Lower leg skin (tissue), 3 donors: ENCODE results near the gene KCTD21.

Experiments
- CTCF ChIP-seq, 3 donors: fragments of 450-650 bp; IDR thresholded peaks; one replicate each; pipeline ENCODE4 v1.5.1; 2016; ENCODE audit warnings: antibody characterized with exemption in 3 of 3, mild to moderate bottlenecking in 3 of 3, moderate library complexity in 2 of 3
- POLR2A ChIP-seq, 2 donors: fragments of 450-650 bp; IDR thresholded peaks; one replicate each; pipeline ENCODE4 v1.6.1; 2016 to 2017; ENCODE audit warnings: antibody characterized with exemption in 2 of 2, mild to moderate bottlenecking in 1 of 2, moderate library complexity in 1 of 2

DNA sequence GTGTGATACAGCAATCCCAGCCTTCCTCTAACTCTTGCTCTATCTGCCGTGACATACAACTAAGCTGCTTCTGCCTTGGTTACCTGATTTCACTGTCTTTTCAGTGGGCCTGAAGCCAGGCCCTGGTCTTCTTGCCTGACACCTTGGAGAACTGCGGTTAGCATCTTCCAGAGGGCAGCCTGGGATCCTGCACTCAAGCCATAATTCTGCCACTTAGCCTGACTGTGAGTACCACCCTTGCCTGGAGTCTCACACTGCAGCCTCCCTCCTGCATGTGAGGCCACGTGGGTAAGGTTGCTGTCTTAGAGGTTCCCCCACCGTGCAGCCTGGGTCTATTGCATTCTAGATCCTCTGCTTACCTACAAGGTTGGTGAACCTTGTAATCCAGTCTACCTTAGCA is 36.1 kb upstream of the KCTD21 start:
- TF ChIP-seq CTCF (IDR thresholded peaks at IDR 0.05) (no peak), POLR2A (IDR thresholded peaks at IDR 0.05) (no peak)
